ENCODE data around the gene VKORC1. TPM values are rescaled to one million over a fixed set of nuclear protein-coding genes. Genes with fewer than 3 reads are reported as not detected.

Gene VKORC1
- total and polyA plus RNA-seq, 2 of the 4 experiments (the other 2 are of a cell fraction), result 65.2 to 317 TPM

DNA sequence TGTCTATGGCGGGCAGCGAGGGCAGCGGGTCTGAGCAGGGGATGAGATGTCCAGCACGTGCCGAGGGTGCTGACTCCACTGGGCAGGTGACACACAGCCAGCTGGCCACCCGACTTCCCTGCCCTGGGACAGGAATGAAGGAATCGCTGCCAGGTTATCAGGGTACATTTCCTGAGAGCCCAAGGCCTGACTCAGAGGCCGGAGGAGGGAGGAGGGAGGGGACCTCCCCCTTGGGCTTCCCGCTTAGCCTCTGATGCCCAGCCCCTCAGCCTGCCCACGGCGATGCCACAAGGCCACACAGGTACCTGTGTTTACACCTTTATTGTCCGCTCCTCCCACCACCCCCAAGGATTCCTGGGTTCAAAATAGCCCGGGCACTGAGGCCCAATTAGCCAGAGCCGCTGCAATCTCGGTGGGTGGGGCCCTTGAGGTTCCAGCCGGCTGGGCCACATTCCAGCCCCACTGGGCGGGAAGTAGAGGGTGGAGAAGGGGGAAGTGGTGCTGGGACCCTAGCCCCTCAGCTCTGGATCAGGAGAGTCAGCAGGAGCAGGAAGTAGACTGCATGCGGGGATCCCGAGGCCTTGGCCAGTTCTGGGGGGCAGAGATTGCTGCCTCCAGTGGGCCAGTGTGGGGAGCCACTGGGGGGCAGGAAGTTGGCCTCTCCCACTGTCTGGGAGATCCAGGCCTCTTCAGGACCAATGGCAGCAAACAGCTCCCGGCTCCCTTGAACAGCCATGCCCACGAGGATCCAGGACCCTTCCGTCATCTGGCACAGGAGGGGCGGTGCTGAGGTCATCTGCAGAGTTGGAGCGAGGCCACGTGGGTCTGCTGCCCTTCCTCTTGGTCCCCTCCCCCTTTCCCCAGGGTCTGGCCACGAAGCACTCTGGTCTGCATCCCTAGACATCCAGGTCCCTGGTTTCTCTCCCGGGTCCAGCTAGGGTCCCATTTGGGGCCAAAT lies 44.3 kb upstream of the VKORC1 start:
- H3K56ac ChIP-seq (ENCODE audit: extremely low read depth, insufficient read depth, low read length), result no peak overlapping the region
- H3K23ac ChIP-seq (ENCODE audit: low read depth, low read length), result no peak overlapping the region; the same call in 1 of the 2 replicates
- dilution Hi-C loops (cut with HindIII; ENCODE audit: low sequenced_read_pairs, unreplicated experiment) (no loop called here), in situ Hi-C loops (cut with MboI; ENCODE audit: low sequenced_read_pairs) (no loop called here), intact Hi-C loops (cut with micrococcal nuclease) (no loop called here)
- H2BK120ac ChIP-seq (ENCODE audit: low read depth, low read length), result peak overlapping the region; percentile 70
- H4K91ac ChIP-seq (ENCODE audit: insufficient read depth, low read depth, low read length), result peak overlapping the region; percentile 79
- peak overlapping the region; percentile 72 for H2BK5ac ChIP-seq (ENCODE audit: low read depth, low read length, poor library complexity, severe bottlenecking)
- POLR2A ChIA-PET (ENCODE audit: unreplicated experiment), result no interaction called here
- H3K4me3 ChIP-seq (ENCODE audit: insufficient read depth, low read depth, low read length), result no peak overlapping the region
- BruUV-seq (replicated peaks), result no TSS peak
- peak overlapping the region; percentile 80 for H4K5ac ChIP-seq (ENCODE audit: low read depth, low read length)
- DNase-seq, result peak; percentile 70
- H4K8ac ChIP-seq (ENCODE audit: low read depth in 2 of 2, low read length in 2 of 2), result peak overlapping the region; percentile 23 to 91; a peak in 3 of 4 replicates
- peaks cover 0 to 7% of the 10 kb centered on the region in 2 experiments; a peak in 1 of 4 replicates for H3K79me1 ChIP-seq (ENCODE audit: low read depth in 1 of 2, low read length in 2 of 2)
- H3K4me1 ChIP-seq (ENCODE audit: control insufficient read depth, insufficient read depth, low read length), result peaks cover 19% of the 10 kb centered on the region
- H2BK20ac ChIP-seq (ENCODE audit: low read depth, low read length), result no peak overlapping the region; the same call in 1 of the 2 replicates
- no peak overlapping the region for H3K27ac ChIP-seq (ENCODE audit: insufficient read depth, low read length)
- peak overlapping the region; percentile 35; the same call in 1 of the 2 replicates for H3K4me2 ChIP-seq (ENCODE audit: low read depth, low read length)
- WGBS, 2 experiments (ENCODE audit: extremely low coverage in 2 of 2, insufficient read length in 1 of 2), result 66% methylated on average over 9 of the region's 27 CpGs; no CpG with 5 or more reads in 1 of the 2 experiments
- peak overlapping the region; percentile 59; the same call in 1 of the 2 replicates for H3K4ac ChIP-seq (ENCODE audit: low read depth, low read length)
- H2BK15ac ChIP-seq (ENCODE audit: low read depth, low read length), result peak overlapping the region; percentile 68; the same call in 1 of the 3 replicates
- H3K9me1 ChIP-seq (ENCODE audit: insufficient read depth, low read length), result peaks cover 8% of the 10 kb centered on the region
- peak overlapping the region; percentile 49; the same call in 1 of the 2 replicates for H3K18ac ChIP-seq (ENCODE audit: low read depth, low read length)
- no peaks in the 10 kb centered on the region for H3K9me3 ChIP-seq (ENCODE audit: control insufficient read depth, insufficient read depth, low read length)
- H2AK9ac ChIP-seq (replicated peaks; ENCODE audit: low read depth, low read length, poor library complexity), result peak overlapping the region; percentile 77
- no peak for ATAC-seq (ENCODE audit: low read depth)
- no peak overlapping the region; the same call in none of the 2 replicates for H3K14ac ChIP-seq (replicated peaks; ENCODE audit: low read depth, low read length)
- peak overlapping the region; percentile 90 for H2AFZ ChIP-seq (replicated peaks; ENCODE audit: low read length, poor library complexity)
- CTCF ChIA-PET, result interaction anchor here (0.6 kb wide), 1 partner anchor 29 kb away, joined by 4 read pairs; no protein-coding TSS in a partner anchor
- peak overlapping the region; percentile 84 for H2AK5ac ChIP-seq (ENCODE audit: low read depth, low read length)
- H3K9ac ChIP-seq (ENCODE audit: low read depth, low read length), result no peak overlapping the region
- no peaks in the 10 kb centered on the region; the same call in 1 of the 2 replicates for H3K27me3 ChIP-seq (ENCODE audit: control insufficient read depth, insufficient read depth, low read length)
- H4K20me1 ChIP-seq (ENCODE audit: insufficient read depth, low read length), result no peaks in the 10 kb centered on the region
- no peaks in the 10 kb centered on the region for H3K36me3 ChIP-seq (ENCODE audit: control insufficient read depth, insufficient read depth, low read length)
- TF ChIP-seq RFX5 (IDR thresholded peaks at IDR 0.05; ENCODE audit: low read depth, low read length) (no peak), RCOR1 (IDR thresholded peaks at IDR 0.05; ENCODE audit: insufficient replicate concordance, low read length) (peak; percentile 13), FOS (IDR thresholded peaks at IDR 0.05; ENCODE audit: low read depth, low read length) (peak; percentile 21; the same call in 1 of the 2 replicates), CHD1 (IDR thresholded peaks at IDR 0.05; ENCODE audit: low read depth, low read length) (no peak), BHLHE40 (IDR thresholded peaks at IDR 0.05; ENCODE audit: low read depth, low read length) (peak; percentile 94), MXI1 (IDR thresholded peaks at IDR 0.05; ENCODE audit: borderline replicate concordance, low read depth, low read length) (no peak), CEBPB (IDR thresholded peaks at IDR 0.05; ENCODE audit: low read depth, low read length) (no peak), RAD21 (IDR thresholded peaks at IDR 0.05; ENCODE audit: low read length) (no peak), MAZ (IDR thresholded peaks at IDR 0.05; ENCODE audit: borderline replicate concordance, low read depth, low read length) (peak; percentile 31; the same call in 1 of the 2 replicates), SMC3 (IDR thresholded peaks at IDR 0.05; ENCODE audit: low read depth, low read length) (no peak)
- TF ChIP-seq, protein P1, sequence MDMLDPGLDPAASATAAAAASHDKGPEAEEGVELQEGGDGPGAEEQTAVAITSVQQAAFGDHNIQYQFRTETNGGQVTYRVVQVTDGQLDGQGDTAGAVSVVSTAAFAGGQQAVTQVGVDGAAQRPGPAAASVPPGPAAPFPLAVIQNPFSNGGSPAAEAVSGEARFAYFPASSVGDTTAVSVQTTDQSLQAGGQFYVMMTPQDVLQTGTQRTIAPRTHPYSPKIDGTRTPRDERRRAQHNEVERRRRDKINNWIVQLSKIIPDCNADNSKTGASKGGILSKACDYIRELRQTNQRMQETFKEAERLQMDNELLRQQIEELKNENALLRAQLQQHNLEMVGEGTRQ (IDR thresholded peaks at IDR 0.05; ENCODE audit: low read depth, low read length), result peak; percentile 61; the same call in 1 of the 2 replicates
- TF ChIP-seq, protein P2, sequence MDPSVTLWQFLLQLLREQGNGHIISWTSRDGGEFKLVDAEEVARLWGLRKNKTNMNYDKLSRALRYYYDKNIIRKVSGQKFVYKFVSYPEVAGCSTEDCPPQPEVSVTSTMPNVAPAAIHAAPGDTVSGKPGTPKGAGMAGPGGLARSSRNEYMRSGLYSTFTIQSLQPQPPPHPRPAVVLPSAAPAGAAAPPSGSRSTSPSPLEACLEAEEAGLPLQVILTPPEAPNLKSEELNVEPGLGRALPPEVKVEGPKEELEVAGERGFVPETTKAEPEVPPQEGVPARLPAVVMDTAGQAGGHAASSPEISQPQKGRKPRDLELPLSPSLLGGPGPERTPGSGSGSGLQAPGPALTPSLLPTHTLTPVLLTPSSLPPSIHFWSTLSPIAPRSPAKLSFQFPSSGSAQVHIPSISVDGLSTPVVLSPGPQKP (IDR thresholded peaks at IDR 0.05; ENCODE audit: borderline replicate concordance, low read depth, low read length), result no peak
